GM12892 (cell line): ENCODE measurements around the gene EMC8.
A peak's percentile ranks its signal among the peaks of the same experiment; 100 is the strongest.
"Not testable (repeated sequence)": the region's sequence is repeated elsewhere in the genome, so short reads cannot be mapped to it uniquely, and the experiment has no call there.

ENCODE experiments used
- DNase-seq: peaks from one replicate; pipeline ENCODE4 v3.0.0; 2011; ENCODE audit not compliant: insufficient read length
- FAIRE-seq: peaks from 2 replicates; lab custom pipeline; 2011; peaks lifted over from hg19 to GRCh38; lab: Jason Lieb, UNC
- POLR2A ChIP-seq: IDR thresholded peaks from 2 replicates; pipeline ENCODE4 v1.6.1; 2011; ENCODE audit warnings: low read depth, low read length, control low read depth
- POLR2AphosphoS5 ChIP-seq: IDR thresholded peaks from 2 replicates; pipeline ENCODE4 v1.6.1; 2011; ENCODE audit warnings: low read depth, low read length, control low read depth
- TAF1 ChIP-seq: IDR thresholded peaks from 2 replicates; pipeline ENCODE4 v1.6.1; 2011; ENCODE audit warnings: low read depth, mild to moderate bottlenecking, control low read depth, low read length, borderline replicate concordance

EMC8 gene

DNA sequence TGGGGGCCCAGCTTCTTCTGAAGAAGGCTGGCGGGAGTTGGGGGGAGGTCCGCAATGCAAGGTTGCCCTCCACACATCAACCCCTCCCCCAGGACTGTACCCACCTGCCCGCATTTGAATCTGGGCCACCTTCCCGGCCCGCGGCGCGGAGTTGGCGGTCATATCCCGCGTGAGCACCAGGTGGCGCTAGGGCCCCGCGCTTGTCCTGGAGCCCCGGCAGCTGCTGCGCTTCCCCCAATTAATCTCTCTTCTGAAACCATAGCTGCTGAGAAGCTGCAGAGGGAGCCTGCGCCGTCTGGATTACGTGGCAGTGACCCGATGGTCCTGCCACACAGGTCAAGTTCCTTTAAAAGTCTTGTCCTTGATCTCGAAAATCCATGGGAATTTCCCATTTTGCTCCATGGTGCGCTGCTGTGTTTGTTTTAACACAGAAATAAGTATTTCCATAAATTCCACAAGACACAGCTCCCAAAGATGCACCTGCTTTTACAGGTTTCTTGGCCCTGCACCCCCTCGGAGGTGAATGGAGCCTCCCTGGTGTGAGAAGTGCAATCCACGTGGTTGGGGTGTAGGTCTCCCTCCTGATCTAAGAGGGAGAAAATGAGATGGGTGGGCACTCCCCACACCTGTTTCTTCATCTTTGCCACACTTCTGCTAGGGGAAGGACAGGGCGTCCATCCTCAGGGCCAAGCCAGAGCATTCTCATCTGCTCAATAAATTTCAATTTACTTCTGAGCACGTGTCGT, 22.2 kb upstream of the EMC8 start:
- FAIRE-seq: peak; percentile 85
- DNase-seq: peak; percentile 90

GRCh38 chr16:85820604-85821372, 21.4 kb upstream of the EMC8 start:
- FAIRE-seq (no peak), DNase-seq (no peak)
- no peak for TF ChIP-seq TAF1
- no peak for TF ChIP-seq POLR2AphosphoS5
- no peak for TF ChIP-seq POLR2A

More for the DNA sequence above, 22.2 kb upstream of the EMC8 start:
- TF ChIP-seq TAF1 (no peak), POLR2AphosphoS5 (no peak), POLR2A (no peak)

DNA sequence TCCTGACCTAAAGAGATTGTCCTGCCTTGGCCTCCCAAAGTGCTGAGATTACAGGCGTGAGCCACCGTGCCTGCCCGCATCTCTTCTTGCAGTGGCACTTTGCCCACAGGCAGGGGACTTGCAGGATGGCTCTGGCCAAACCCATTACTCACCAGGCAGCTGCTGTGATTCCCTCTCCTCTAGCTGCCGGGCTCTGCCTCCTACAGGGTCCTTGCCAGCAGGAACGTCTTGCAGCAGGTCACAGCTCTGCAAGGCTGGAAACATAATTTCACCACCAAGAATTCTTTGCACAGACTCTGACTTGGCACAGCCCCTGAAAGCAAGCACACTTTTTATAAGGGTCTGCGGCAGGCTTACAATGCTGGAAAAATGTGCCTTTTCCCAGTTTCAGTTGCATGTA, 20.4 kb upstream of the EMC8 start:
- TF ChIP-seq POLR2AphosphoS5 (no peak), POLR2A (no peak), TAF1 (no peak)
- FAIRE-seq: no peak
- no peak for DNase-seq

DNA sequence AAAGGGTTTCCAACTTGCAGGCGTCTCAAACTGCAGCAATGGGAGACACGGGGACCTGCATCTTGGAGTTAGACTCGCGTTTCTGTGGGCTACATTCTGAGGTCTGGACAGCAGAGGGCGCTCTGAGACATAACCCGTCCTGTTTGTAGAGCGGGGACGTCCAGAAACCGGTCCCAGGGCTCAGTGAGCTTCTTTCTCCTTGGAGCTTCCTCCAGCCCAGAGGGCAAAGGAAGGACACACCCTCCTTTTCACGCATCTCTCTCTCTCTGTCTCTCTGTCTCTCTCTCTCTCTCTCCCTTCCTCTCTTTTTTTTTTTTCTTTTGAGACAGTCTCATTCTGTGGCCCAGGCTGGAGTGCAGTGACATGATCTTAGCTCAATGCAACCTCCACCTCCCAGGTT, 19.9 kb upstream of the EMC8 start:
- DNase-seq: peak; percentile 64
- FAIRE-seq: peak; percentile 63
- TF ChIP-seq POLR2A: no peak
- TF ChIP-seq TAF1: no peak
- TF ChIP-seq POLR2AphosphoS5: no peak

GRCh38 chr16:85817195-85817594, 17.9 kb upstream of the EMC8 start:
- not testable (repeated sequence) for FAIRE-seq

GRCh38 chr16:85816159-85816558, 16.8 kb upstream of the EMC8 start:
- TF ChIP-seq POLR2A (no peak), POLR2AphosphoS5 (no peak), TAF1 (no peak)
- FAIRE-seq (no peak), DNase-seq (no peak)

More at GRCh38 chr16:85817195-85817594, 17.9 kb upstream of the EMC8 start:
- DNase-seq: not testable (repeated sequence)

DNA sequence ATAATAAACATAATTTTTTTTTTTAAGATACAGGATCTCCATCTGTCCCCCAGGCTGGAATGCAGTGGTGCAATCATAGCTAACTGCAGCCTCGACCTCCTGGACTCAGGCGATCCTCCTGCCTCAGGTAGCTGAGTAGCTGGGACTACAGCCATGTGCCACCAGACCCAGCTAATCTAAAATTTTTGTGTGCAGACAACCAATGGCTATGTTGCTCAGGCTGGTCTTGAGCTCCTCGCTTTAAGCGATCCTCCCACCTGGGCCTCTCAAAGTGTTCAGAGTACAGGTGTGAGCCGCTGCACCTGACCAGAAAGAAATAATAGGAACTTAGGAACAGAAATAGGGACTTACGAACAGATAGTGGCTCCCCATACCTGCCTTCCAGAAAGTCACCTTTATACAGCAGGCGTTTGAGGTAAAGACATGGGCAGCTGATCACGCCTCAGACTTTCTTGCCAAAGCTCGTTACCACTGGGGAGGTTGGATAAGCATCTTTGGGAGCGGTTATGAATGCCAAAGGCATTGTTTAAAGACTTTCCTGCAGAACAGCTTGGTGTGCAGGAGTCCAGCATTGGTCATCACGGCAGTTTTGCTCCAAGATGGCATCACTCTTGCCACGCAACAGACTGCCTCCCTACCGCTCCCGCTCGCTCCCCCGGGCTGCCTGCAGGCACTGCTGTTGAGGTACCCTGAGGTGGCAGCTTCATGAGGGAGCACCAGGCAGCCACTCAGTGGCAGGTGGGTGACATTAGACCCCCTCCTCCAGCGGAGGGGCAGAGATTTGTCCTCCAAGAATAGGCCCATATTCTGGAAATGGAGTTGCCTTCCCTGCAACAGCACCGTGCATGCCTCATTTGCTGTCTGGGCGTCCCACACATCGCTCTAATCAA, 13.7 kb upstream of the EMC8 start:
- FAIRE-seq (no peak), DNase-seq (no peak)
- no peak for TF ChIP-seq POLR2A
- no peak for TF ChIP-seq POLR2AphosphoS5
- TF ChIP-seq TAF1: no peak

DNA sequence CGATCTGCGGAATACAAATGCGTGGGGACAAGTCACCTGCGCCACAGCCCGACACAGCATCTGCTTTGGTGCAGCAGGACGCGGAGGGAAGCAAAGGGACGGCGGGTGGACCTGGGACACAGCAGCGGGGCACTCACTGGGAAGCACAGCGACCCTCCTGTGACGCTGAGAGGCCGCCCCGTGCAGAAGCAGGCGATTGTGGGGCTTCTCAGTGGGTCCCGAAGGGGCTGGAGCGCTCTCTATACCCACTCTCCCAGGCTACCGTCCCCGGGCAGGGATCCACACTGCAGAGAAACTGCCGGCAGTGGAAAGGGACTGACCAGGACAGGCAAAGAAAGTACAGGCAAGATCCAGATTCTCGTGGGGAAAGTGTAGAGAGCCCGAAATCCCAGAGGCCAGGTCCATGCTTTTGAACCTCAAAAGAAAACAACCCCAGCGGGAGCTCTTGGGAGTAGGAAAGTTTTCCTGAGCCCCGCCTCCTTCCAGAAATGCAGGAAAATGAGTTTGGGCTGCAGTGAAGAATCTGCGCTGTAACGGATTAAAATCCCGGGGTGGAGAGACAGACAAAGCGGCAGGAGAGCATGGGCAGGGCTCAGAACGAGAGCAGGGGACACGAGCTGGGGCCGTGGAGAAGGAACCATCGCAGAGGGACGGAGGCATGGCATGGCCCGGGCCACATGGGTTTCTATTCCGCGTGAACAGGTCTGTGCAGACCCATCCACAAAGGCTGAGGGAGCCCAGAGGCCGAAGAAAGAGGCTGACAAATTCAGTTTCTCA, 12.9 kb upstream of the EMC8 start:
- FAIRE-seq (no peak), DNase-seq (no peak)
- TF ChIP-seq TAF1 (no peak), POLR2A (no peak), POLR2AphosphoS5 (no peak)

DNA sequence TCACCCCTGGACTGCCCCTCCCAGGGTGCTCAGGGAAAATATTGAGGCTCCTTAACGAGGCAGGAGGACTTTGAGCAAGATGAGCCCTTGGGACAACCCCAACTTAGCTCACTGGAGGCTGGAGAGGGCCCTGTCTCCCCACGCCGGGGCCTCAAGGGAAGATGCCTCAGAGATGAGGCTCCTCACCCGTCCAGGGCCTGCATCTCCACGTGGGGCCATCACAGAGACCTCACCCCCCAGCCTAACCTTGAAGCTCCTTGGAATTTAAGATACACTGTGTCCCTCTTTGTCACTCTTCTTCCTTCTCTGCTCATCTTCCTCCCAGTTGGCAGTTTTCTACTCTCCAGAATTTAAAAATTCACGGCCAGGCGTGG, 11.4 kb upstream of the EMC8 start:
- DNase-seq: no peak
- no peak for FAIRE-seq
- TF ChIP-seq POLR2A: no peak
- TF ChIP-seq POLR2AphosphoS5: no peak
- no peak for TF ChIP-seq TAF1

- FAIRE-seq: no peak
- no peak for TF ChIP-seq POLR2A
- TF ChIP-seq TAF1: no peak
- TF ChIP-seq POLR2AphosphoS5: no peak
- DNase-seq: no peak
These were observed 10.9 kb upstream of the EMC8 start for GRCh38 chr16:85810097-85810741.
